Coronary artery (tissue), 2 donors: ENCODE measurements around the gene TAF1.
A peak's percentile ranks its signal among the peaks of the same experiment; 100 is the strongest.
"Not testable (repeated sequence)": the region's sequence is repeated elsewhere in the genome, so short reads cannot be mapped to it uniquely, and the experiment has no call there.

Experiments used
- DNase-seq: peaks from one replicate; pipeline ENCODE4 v3.0.0-alpha.2; 2017; ENCODE audit warnings: low spot score
- H3K27ac ChIP-seq, 2 donors: fragments of 200-600 bp; sonication (generic); one replicate each; pipeline ENCODE4 v1.5.1; 2016 to 2019
- H3K4me3 ChIP-seq: fragments of 200-600 bp; sonication (generic); 2 replicates; pipeline ENCODE4 v1.5.1; 2016; ENCODE audit warnings: mild to moderate bottlenecking, moderate library complexity
- TF ChIP-seq, protein P1 (sequence below): fragments of 200-600 bp; sonication (generic); IDR thresholded peaks from one replicate; pipeline ENCODE4 v1.5.1; 2019; ENCODE audit warnings: antibody characterized with exemption

Gene TAF1

DNA sequence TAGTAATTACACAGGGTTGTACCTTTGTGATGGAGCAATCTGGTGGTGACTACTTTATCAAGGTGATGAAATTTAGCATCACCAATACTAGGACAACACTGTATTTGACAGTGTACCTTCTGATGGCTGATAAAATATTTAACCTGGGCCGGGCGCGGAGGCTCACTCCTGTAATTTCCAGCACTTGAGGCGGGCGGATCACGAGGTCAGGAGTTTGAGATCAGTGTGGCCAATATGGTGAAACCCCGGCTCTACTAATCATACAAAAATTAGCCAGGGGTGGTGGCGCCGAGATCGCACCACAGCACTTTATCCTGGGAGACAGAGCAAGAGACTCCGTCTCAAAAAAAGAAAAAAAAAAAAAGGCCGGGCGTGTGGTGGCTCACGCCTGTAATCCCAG, 1.9 kb upstream of the TAF1 start:
- TF ChIP-seq, protein P1, sequence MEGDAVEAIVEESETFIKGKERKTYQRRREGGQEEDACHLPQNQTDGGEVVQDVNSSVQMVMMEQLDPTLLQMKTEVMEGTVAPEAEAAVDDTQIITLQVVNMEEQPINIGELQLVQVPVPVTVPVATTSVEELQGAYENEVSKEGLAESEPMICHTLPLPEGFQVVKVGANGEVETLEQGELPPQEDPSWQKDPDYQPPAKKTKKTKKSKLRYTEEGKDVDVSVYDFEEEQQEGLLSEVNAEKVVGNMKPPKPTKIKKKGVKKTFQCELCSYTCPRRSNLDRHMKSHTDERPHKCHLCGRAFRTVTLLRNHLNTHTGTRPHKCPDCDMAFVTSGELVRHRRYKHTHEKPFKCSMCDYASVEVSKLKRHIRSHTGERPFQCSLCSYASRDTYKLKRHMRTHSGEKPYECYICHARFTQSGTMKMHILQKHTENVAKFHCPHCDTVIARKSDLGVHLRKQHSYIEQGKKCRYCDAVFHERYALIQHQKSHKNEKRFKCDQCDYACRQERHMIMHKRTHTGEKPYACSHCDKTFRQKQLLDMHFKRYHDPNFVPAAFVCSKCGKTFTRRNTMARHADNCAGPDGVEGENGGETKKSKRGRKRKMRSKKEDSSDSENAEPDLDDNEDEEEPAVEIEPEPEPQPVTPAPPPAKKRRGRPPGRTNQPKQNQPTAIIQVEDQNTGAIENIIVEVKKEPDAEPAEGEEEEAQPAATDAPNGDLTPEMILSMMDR = no peak
- H3K27ac ChIP-seq = no peak overlapping the region
- DNase-seq = no peak
- no peak overlapping the region for H3K4me3 ChIP-seq

DNA sequence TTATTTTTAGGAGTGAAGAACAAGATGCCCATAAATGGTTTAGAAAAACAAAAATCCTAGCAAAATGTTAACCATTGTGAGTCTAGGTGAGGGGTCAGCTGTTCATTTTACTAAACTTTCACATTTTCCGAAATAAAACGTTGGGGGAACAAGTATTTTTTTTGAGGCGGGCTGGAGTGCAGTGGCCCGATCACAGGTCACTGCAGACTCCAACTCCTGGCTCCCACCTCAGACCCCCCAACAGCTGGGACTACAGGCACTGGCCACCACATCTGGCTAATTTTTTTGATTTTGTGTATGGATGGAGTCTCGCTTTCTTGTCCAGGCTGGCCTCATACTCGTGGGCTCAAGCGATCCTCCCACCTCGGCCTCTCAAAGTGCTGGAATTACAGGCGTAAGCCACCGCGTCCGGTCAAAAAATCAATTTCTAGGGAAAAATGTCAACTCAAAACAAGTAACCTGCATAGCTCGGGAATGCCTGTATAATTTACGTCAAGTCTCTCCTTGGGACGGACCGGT, 742 bp upstream of the TAF1 start:
- peak overlapping the region; percentile 85 for H3K4me3 ChIP-seq
- H3K27ac ChIP-seq = peak overlapping the region; percentile 79 to 90
- TF ChIP-seq, protein P1 = no peak
- no peak for DNase-seq

DNA sequence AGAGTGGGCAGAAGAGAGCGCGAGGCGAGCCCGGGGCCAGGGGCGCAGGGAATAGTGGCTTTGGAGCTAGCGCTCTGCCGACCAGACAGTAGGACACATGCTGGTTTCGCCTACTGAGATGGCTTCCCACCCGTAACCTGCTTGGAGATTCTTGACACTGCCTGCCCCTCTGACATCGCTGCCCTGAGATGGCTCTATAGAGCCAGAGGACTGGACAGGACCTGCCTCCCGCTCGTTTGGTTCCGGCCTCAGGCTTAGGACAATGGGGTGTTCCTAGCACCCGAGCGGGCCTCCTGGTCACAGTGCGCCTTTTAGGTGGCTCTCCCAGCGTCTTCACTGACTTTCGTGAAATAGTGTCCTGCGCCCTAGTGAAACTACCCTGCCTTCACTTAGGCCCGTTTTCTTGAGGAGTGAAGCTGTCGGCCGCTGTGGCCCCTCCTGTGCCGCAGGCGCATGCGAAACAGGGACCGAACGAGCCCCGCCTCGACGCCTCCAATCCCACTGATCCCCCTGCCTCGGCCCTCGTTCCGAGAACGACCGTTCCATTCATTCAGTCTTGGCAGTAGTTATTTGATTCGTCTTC, 608 bp downstream of the TAF1 start:
- TF ChIP-seq, protein P1 = no peak
- Histone ChIP-seq H3K4me3 (peak overlapping the region; percentile 85), H3K27ac (peak overlapping the region; percentile 47 to 91)
- no peak for DNase-seq

DNA sequence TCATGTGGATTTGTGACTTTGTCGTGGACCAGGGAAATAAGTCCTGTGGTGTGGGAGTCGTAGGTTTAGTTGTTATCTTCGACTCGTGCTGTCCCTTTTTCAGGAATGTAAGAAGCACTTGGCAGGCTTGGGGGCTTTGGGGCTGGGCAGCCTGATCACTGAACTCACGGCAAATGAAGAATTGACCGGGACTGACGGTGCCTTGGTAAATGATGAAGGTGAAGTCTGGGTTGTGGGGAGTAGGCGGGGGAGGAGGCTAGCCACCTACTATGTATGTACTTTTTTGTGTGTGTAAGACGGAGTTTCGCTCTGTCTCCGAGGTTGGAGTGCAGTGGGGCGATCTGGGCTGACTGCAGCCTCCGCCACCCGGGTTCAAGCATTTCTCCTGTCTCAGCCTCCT, 1.2 kb downstream of the TAF1 start:
- Histone ChIP-seq H3K4me3 (peak overlapping the region; percentile 85), H3K27ac (peak overlapping the region; percentile 47 to 91)
- no peak for DNase-seq
- TF ChIP-seq, protein P1 = no peak

DNA sequence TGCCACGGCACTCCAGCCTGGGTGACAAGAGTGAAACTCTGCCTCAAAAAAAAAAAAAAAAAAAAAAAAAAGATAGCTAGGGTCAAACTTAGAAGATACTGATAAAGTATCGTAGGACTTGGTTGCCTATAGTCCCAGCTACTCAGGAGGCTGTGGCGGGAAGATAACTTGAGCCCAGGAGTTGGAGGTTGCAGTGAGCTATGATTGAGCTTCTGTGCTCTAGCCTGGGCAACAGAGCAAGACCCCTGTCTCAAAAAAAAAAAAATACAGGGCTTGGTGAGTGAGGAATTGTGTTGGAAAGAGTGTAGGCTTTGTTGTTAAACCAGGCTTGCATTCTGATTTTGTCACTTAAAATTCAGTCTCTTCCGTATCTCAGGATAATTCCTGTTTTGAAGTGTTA, 6.2 kb downstream of the TAF1 start:
- no peak for DNase-seq
- Histone ChIP-seq H3K27ac (no peak overlapping the region), H3K4me3 (no peak overlapping the region)
- TF ChIP-seq, protein P1 = no peak

DNA sequence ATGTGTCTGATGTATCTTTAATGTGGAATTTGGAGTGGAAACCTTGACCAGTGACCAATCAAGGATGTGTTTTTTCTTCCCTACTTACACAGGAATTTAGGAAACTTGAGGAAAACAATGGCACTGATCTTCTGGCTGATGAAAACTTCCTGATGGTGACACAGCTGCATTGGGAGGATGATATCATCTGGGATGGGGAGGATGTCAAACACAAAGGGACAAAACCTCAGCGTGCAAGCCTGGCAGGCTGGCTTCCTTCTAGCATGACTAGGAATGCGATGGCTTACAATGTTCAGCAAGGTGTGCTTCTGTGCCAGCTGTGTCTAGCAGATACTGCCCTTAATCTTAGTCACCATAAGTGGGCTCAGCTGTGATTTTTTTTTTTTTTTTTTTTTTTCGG, 12.6 kb downstream of the TAF1 start:
- H3K27ac ChIP-seq = no peak overlapping the region
- H3K4me3 ChIP-seq = no peak overlapping the region
- TF ChIP-seq, protein P1 = no peak
- DNase-seq = no peak

DNA sequence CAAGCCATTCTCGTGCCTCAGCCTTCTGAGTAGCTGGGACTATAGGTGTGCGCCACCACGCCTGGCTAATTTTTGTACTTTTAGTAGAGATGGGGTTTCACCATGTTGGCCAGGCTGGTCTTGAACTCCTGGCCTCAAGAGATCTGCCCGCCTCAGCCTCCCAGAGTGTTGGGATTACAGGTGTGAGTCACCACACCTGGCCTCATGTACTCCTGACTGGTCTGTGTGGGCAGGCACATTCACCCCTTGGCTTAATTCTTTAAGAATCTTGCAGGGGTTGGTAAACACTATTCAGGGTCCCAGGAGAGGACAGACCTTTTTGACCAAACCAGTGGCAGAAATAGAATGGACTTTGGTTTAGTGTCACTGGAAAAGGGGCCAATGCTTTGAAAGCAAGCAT, 25.6 kb downstream of the TAF1 start:
- DNase-seq, H3K27ac ChIP-seq: not testable (repeated sequence)

More for the DNA sequence above, 25.6 kb downstream of the TAF1 start:
- H3K4me3 ChIP-seq = not testable (repeated sequence)
